Heart left ventricle (tissue), 16 donors: ENCODE results near the gene ANKRD44. TPM values are rescaled to one million over a fixed set of nuclear protein-coding genes. Genes with fewer than 3 reads are reported as not detected.
A peak's percentile ranks its signal among the peaks of the same experiment; 100 is the strongest.

Experiments used
- ATAC-seq, 4 donors: fragments of 200-7000 bp; cut with Tn5 transposase; one replicate each; pipeline ENCODE4 v1.9.1; 2020 to 2022; ENCODE audit warnings: moderate library complexity in 4 of 4, mild to moderate bottlenecking in 3 of 4, moderate number of reproducible peaks in 1 of 4
- DNase-seq, 5 donors: peaks; one replicate each; pipeline ENCODE4 v3.0.0-alpha.2; 2020
- H3K27ac ChIP-seq, 12 donors: fragments of 200-600 bp; sonication (generic) in 4 of 12; one replicate each; pipeline versions ENCODE4 v1.5.0 to v1.8.0; 2016 to 2022; ENCODE audit warnings: mild to moderate bottlenecking in 2 of 12
- H3K27me3 ChIP-seq, 9 donors: fragments of 200-600 bp; sonication (generic) in 2 of 9; one replicate each; pipeline versions ENCODE4 v1.5.1 to v1.8.0; 2016 to 2022; ENCODE audit warnings: mild to moderate bottlenecking in 3 of 9
- H3K36me3 ChIP-seq, 9 donors: fragments of 200-600 bp; sonication (generic) in 2 of 9; one replicate each; pipeline versions ENCODE4 v1.5.0 to v1.8.0; 2018 to 2022; ENCODE audit warnings: mild to moderate bottlenecking in 2 of 9
- H3K4me1 ChIP-seq, 12 donors: fragments of 200-600 bp; sonication (generic) in 4 of 12; one replicate each; pipeline versions ENCODE4 v1.5.0 to v1.8.0; 2016 to 2022; ENCODE audit warnings: mild to moderate bottlenecking in 3 of 12
- H3K4me3 ChIP-seq, 12 donors: fragments of 200-600 bp; sonication (generic) in 4 of 12; one replicate each; pipeline versions ENCODE4 v1.5.0 to v1.8.0; 2017 to 2022; ENCODE audit warnings: mild to moderate bottlenecking in 9 of 12, moderate library complexity in 4 of 12
- H3K9me3 ChIP-seq, 12 donors: fragments of 200-600 bp; sonication (generic) in 4 of 12; one replicate each; pipeline versions ENCODE4 v1.5.0 to v1.8.0; 2016 to 2022; ENCODE audit warnings: mild to moderate bottlenecking in 1 of 12
- POLR2A ChIP-seq, 2 donors: fragments of 450-650 bp; IDR thresholded peaks; one replicate each; pipeline ENCODE4 v1.6.1; 2017; ENCODE audit warnings: antibody characterized with exemption in 2 of 2, mild to moderate bottlenecking in 2 of 2, moderate library complexity in 2 of 2
- WGBS, 4 donors: extraction: QIAGEN DNeasy Blood & Tissue Kit in 2 of 4; methylation state at CpG; one replicate each; pipeline versions ENCODE4 v1.1.5 to v1.1.7; 2013 to 2018; 5-methylcytosine and 5-hydroxymethylcytosine counted together
- intact Hi-C, 10 donors: fragments of 100-400 bp; cut with DNase I; formaldehyde crosslinking; loops; one replicate each; pipeline versions ENCODE4 v1.11.1 to v1.14.2; 2022
- polyA plus RNA-seq, 2 donors: library from polyadenylated mRNA; stranded (reverse); fragments of 200-250 nt; gene quantifications; one replicate each; pipeline ENCODE4 v1.2.3, GENCODE V29; 2013
- total RNA-seq, 9 donors: library from RNA; depleted of rRNA in 2 of 9; stranded (reverse); fragments of >200 nt in 2 of 9; fragmentation: NEBNext Ultra II Directional in 3 of 9; extraction: Animal tissue kit (Norgen Biotek cat#: 25700) in 3 of 9; gene quantifications; one replicate each; pipeline versions ENCODE4 v1.1.0 to v1.2.4, GENCODE V29; 2016 to 2023
- TF ChIP-seq, protein P1 (sequence below), 12 donors: fragments of 200-600 bp; sonication (generic) in 4 of 12; IDR thresholded peaks; one replicate each; pipeline versions ENCODE4 v1.5.0 to v1.8.0; 2018 to 2022; ENCODE audit warnings: antibody characterized with exemption in 12 of 12, mild to moderate bottlenecking in 5 of 12
- donor health status: ischemic (EF 13 %, LVEDD 7.1; RV severe dilation, severe dysfunction).
- donor health status: healthy with polysubstance abuse.
- donor health status: DM: no; HTN: yes; CAD: no.
- donor health status: DM: no; HTN: no; CAD: no.
- donor health status: ischemic (EF 25% LVEDD 6.9; RV normal size, moderate dysfunction).
- donor health status: ischemic (EF 25% LVEDD 5.7; RV mildly dilated, moderate dysfunction).
- donor health status: healthy.
- donor health status: DM: yes; HTN: yes; CAD: no.
- donor health status: ischemic (EF 35%, LVEDD 5.7; RV mildly dilated, moderate dysfunction).
- donor health status: nonischemic (EF 11% LVEDD 7.7; RV severe dilation, severe dysfunction).
- donor health status: DM: yes; HTN: yes; CAD: no.
- donor health status: PGD.
- donor health status: ischemic (EF 29% LVEDD 5.4; RV normal size, mild dysfunction).
- donor health status: nonischemic (EF 23%, LVEDD 6.1; RV moderate dilation, normal function).

ANKRD44 gene
- total and polyA plus RNA-seq, 11 donors = 2.4 to 30.6 (median 8.4) TPM

DNA sequence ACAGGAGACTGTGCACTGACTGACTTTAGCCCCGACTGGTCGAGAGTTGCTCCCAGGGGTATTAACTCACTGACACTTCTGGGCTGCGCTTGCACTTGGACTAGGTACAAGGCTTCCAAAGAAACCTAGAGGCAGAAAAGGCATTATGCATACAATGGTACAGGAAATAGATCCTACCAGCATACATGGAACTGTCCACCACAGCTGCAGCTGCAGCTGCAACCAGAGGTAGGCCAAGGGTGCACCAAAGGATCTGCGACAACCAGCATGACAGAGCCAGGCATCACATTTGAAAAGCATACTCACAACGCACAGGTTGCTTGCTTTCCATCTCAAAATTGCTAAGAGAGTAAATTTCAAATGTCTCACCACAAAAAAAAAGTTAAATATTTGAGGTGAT lies 361.5 kb downstream of the ANKRD44 start:
- Histone ChIP-seq H3K9me3 (no peaks in the 10 kb centered on the region), H3K36me3 (no peaks in the 10 kb centered on the region), H3K4me3 (no peak overlapping the region), H3K27me3 (no peaks in the 10 kb centered on the region), H3K27ac (no peak overlapping the region), H3K4me1 (no peaks in the 10 kb centered on the region)
- DNase-seq (no peak), ATAC-seq (no peak)
- 50 to 68% (median 61%) methylated on average over 4 to 5 of the region's 5 CpGs for WGBS, 4 donors
- TF ChIP-seq POLR2A (IDR thresholded peaks at IDR 0.05) = no peak
- TF ChIP-seq, protein P1, sequence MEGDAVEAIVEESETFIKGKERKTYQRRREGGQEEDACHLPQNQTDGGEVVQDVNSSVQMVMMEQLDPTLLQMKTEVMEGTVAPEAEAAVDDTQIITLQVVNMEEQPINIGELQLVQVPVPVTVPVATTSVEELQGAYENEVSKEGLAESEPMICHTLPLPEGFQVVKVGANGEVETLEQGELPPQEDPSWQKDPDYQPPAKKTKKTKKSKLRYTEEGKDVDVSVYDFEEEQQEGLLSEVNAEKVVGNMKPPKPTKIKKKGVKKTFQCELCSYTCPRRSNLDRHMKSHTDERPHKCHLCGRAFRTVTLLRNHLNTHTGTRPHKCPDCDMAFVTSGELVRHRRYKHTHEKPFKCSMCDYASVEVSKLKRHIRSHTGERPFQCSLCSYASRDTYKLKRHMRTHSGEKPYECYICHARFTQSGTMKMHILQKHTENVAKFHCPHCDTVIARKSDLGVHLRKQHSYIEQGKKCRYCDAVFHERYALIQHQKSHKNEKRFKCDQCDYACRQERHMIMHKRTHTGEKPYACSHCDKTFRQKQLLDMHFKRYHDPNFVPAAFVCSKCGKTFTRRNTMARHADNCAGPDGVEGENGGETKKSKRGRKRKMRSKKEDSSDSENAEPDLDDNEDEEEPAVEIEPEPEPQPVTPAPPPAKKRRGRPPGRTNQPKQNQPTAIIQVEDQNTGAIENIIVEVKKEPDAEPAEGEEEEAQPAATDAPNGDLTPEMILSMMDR (IDR thresholded peaks at IDR 0.05) = no peak
- intact Hi-C loops = no loop called here

- Histone ChIP-seq H3K27me3 (no peaks in the 10 kb centered on the region), H3K27ac (no peak overlapping the region), H3K9me3 (no peaks in the 10 kb centered on the region), H3K4me3 (no peak overlapping the region), H3K36me3 (no peaks in the 10 kb centered on the region), H3K4me1 (peaks cover 0 to 9% (median 0%) of the 10 kb centered on the region in 12 donors)
- ATAC-seq (no peak), DNase-seq (no peak)
- 65 to 70% (median 69%) methylated on average over 4 of the region's 4 CpGs for WGBS, 4 donors
- TF ChIP-seq POLR2A (IDR thresholded peaks at IDR 0.05) = no peak
- TF ChIP-seq, protein P1 (IDR thresholded peaks at IDR 0.05) = no peak
- intact Hi-C loops = no loop called here
These were observed 366.0 kb downstream of the ANKRD44 start for GRCh38 chr2:196944570-196944969.

DNA sequence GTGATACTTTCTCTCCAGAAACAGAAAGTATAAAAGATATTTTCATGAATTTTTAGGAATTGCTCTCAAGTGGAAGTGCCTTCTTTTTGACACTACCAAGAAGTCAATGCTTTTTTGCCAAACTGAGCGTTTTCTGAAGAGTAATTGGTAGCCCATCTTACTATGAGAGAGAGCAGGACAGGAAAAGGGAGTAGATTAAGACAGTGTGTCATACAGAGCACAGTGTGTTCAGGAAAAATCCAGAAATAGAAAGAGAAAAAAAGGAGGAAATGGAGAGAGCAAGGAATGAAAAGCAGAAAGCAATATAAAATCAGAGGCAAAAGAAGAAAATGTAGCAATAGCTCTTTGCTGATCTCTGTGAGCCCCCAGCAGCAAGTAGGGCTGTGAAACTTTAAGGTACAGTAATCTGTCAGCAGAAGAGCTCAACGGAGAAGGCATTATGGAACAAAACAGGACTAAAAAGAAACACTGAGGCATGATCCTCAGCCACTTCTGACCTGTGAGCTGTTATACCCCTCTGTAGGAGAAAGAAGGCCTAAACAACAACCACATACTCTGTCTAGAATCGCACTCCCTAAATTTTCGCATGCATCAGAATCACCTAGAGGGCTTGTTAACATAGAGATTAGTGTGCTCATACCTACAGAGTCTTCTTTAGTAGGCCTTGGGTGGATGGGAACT lies 369.0 kb downstream of the ANKRD44 start:
- no peaks in the 10 kb centered on the region for H3K36me3 ChIP-seq
- H3K4me3 ChIP-seq = no peak overlapping the region
- peaks cover 0 to 9% (median 0%) of the 10 kb centered on the region in 12 donors for H3K4me1 ChIP-seq
- peak overlapping the region in 4 of 12 donors; percentile 16 to 35 (median 24) for H3K27ac ChIP-seq
- H3K27me3 ChIP-seq = no peaks in the 10 kb centered on the region
- no peaks in the 10 kb centered on the region for H3K9me3 ChIP-seq
- no peak for DNase-seq
- peak; percentile 49 to 90 (median 84) for ATAC-seq
- intact Hi-C loops = no loop called here
- 56 to 62% (median 56%) methylated on average over 4 of the region's 4 CpGs for WGBS, 4 donors
- no peak for TF ChIP-seq POLR2A (IDR thresholded peaks at IDR 0.05)
- TF ChIP-seq, protein P1 (IDR thresholded peaks at IDR 0.05) = no peak

- Histone ChIP-seq H3K4me1 (peaks cover 0 to 9% (median 0%) of the 10 kb centered on the region in 12 donors), H3K36me3 (no peaks in the 10 kb centered on the region), H3K27me3 (no peaks in the 10 kb centered on the region), H3K4me3 (no peak overlapping the region), H3K9me3 (no peaks in the 10 kb centered on the region), H3K27ac (no peak overlapping the region)
- no peak for ATAC-seq
- no peak for DNase-seq
- no peak for TF ChIP-seq POLR2A (IDR thresholded peaks at IDR 0.05)
- TF ChIP-seq, protein P1 (IDR thresholded peaks at IDR 0.05) = no peak
- intact Hi-C loops = no loop called here
- 93 to 100% (median 96%) methylated on average over 1 of the region's 1 CpG for WGBS, 4 donors
These were observed 371.2 kb downstream of the ANKRD44 start for GRCh38 chr2:196939371-196939770.

Other genes starting within 250 kb of the ANKRD44 start
- gene SF3B1, start 124.2 kb upstream of the ANKRD44 start, total RNA-seq = 100 to 1,000 TPM in 8 of 9 donors, 10 to 100 TPM in 1; 80.4 to 167 (median 133) TPM
- 100 to 1,000 TPM in 1 of 2 donors, 10 to 100 TPM in 1; 88.1 to 112 TPM for gene SF3B1, start 124.2 kb upstream of the ANKRD44 start, polyA plus RNA-seq
- 10 to 100 TPM; 26.6 to 39.9 (median 33.8) TPM for gene COQ10B, start 142.8 kb upstream of the ANKRD44 start, total RNA-seq
- 10 to 100 TPM; 21.6 to 38.5 TPM for gene COQ10B, start 142.8 kb upstream of the ANKRD44 start, polyA plus RNA-seq
- gene HSPD1, start 189.1 kb upstream of the ANKRD44 start, total RNA-seq = 100 to 1,000 TPM in 7 of 9 donors, 10 to 100 TPM in 2; 86.7 to 154 (median 118) TPM
- 100 to 1,000 TPM; 121 to 246 TPM for gene HSPD1, start 189.1 kb upstream of the ANKRD44 start, polyA plus RNA-seq
- gene HSPE1, start 189.6 kb upstream of the ANKRD44 start, total RNA-seq = 100 to 1,000 TPM in 6 of 9 donors, 10 to 100 TPM in 3; 75.0 to 136 (median 102) TPM
- gene HSPE1, start 189.6 kb upstream of the ANKRD44 start, polyA plus RNA-seq = 100 to 1,000 TPM; 184 to 261 TPM
- 10 to 100 TPM; 25.6 to 40.9 (median 35.2) TPM for gene MOB4, start 205.3 kb upstream of the ANKRD44 start, total RNA-seq
- gene MOB4, start 205.3 kb upstream of the ANKRD44 start, polyA plus RNA-seq = 10 to 100 TPM; 19.6 to 48.9 TPM